ENCODE measurements around the gene SLC22A3. TPM values are rescaled to one million over a fixed set of nuclear protein-coding genes. Genes with fewer than 3 reads are reported as not detected.

The SLC22A3 gene
- total RNA-seq, 1 donor from 2014 or later: not detected

DNA sequence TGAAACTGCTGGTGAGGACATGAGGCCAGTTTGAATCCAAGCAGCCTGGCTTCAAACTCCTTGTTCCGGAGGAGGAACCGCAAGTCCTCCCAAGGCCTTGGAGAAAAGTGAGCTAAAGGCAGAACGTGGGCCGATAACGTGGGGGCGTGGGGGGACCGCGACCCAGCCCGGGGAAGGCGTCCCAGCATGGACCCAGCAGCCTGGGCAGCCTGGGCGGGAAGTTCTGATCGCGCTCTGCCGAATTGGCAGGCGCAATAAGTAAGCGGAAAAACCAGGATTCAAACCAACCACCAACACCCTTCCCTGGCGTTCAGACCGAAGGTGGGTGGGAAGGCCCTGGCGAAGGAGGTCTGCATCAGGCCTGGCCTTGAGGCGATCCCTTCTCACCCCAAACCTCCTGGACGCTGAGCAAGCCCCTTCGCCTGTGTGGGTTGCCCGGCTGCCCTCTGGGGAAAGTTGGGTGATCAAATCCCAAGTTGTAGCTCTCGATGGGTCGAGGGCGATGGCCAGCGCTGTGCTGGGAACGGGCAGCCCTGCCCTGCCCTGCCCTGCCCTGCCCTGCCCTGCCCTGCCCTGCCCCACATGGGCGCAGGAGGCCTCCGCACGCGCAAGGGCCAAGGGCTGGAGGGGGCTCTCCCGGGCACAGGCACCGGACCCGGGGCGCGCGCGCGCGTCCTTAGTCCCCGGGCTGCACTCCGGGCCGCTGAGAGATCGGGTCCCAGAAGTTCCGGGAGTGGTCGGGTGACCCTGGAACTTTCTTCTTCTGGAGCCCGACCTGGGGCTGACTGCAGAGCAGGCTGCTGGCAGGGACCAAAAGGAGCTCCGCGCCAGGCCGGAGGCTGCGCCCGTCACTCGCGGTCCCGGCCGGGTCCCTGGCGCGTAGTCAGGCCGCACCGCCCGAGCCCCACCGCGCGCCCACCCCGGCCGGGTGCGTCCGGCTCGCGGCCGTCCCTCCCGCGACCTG, 637 bp upstream of the SLC22A3 start:
- Mint-ChIP-seq H3K36me3 (ENCODE audit: low read depth) (no peaks in the 10 kb centered on the region), H3K27me3 (ENCODE audit: insufficient read depth) (peaks cover 55% of the 10 kb centered on the region), H3K4me3 (no peak overlapping the region), H3K27ac (no peak overlapping the region), H3K4me1 (ENCODE audit: low read depth) (no peaks in the 10 kb centered on the region), H3K9me3 (no peaks in the 10 kb centered on the region)
- no peak for DNase-seq (ENCODE audit: low spot score)
- intact Hi-C loops (cut with micrococcal nuclease): no loop called here

DNA sequence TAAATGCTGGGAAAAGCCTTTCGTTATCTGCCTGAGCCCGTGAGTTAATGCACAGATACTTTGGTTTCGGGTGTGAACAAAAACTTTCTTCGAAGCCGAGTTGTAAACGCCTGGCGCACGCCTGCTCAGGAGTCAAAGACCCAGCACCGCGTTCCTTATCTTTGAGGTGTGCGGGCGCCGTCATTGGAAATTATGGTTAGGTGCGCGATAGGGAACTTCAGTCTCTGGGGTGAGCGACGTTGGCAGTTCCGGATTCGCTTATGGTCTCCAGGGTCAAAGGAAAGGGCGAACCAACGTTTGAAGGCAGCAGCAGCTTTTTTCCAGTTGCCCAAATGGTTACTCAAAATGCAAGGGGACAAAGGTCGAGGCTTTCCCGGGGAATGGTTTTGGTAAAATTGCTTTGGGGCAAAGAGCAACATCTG, 853 bp downstream of the SLC22A3 start:
- intact Hi-C loops (cut with micrococcal nuclease): no loop called here
- DNase-seq (ENCODE audit: low spot score): no peak

DNA sequence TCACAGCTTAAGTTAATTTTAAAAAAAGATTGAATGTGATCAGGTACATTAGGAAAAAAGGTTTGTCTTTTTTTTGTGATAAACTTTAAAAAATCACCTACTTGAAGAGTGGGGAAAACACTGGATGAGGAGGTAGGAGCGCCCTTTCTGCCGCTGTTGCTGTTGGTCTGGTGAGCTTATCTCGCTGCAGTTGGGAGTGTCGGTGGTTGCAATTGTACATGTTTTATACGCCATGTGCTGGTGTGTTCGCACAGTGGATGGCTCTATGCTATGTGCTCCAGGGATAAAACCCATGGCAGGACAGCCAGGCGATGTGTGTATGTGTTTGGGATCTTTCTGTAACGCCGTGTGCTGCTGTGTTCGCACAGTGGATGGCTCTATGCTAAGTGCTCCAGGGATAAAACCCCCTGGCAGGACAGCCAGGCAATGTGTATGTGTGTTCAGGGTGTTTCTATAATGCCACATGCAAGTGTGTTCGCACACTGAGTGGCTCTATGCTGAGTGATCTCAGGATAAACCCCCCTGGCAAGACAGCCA, 1.7 kb downstream of the SLC22A3 start:
- no peak overlapping the region for H3K27ac Mint-ChIP-seq
- H3K9me3 Mint-ChIP-seq: no peaks in the 10 kb centered on the region
- DNase-seq (ENCODE audit: low spot score): no peak
- H3K36me3 Mint-ChIP-seq (ENCODE audit: low read depth): no peaks in the 10 kb centered on the region
- peaks cover 49% of the 10 kb centered on the region for H3K27me3 Mint-ChIP-seq (ENCODE audit: insufficient read depth)
- no peaks in the 10 kb centered on the region for H3K4me1 Mint-ChIP-seq (ENCODE audit: low read depth)
- no peak overlapping the region for H3K4me3 Mint-ChIP-seq
- intact Hi-C loops (cut with micrococcal nuclease): no loop called here

More for the DNA sequence above, 853 bp downstream of the SLC22A3 start:
- Mint-ChIP-seq H3K27me3 (ENCODE audit: insufficient read depth) (peaks cover 54% of the 10 kb centered on the region), H3K4me1 (ENCODE audit: low read depth) (no peaks in the 10 kb centered on the region), H3K9me3 (no peaks in the 10 kb centered on the region), H3K4me3 (no peak overlapping the region), H3K27ac (no peak overlapping the region), H3K36me3 (ENCODE audit: low read depth) (no peaks in the 10 kb centered on the region)

DNA sequence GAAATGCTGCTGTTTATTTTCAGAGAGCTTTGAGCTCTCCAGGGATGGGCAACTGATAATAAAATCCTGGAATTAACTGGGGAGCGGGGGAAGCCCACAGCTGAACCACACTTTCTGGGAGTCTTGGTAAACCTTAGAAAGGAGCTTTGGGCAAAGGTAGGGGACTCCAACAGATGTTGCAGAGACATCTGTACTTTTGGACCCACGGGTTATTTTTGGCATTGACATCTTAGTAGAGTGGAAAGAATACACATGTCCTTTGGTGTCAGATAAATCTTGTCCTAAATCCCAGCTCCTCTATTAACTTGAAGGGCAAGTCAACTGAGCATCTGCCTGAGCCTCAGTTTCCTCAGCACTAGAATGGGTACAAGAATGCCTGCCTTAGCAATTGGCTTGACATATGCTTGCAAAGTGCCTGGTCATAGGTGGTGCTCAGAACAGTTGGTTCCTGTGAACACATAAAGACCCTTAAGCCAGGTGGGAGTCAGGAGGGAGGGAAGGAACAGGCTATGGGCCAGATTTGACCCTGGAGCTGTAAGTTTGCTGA, 5.8 kb downstream of the SLC22A3 start:
- Mint-ChIP-seq H3K27ac (no peak overlapping the region), H3K27me3 (ENCODE audit: insufficient read depth) (peaks cover 38% of the 10 kb centered on the region), H3K9me3 (no peaks in the 10 kb centered on the region), H3K4me3 (no peak overlapping the region), H3K36me3 (ENCODE audit: low read depth) (no peaks in the 10 kb centered on the region), H3K4me1 (ENCODE audit: low read depth) (no peaks in the 10 kb centered on the region)
- no peak for DNase-seq (ENCODE audit: low spot score)
- intact Hi-C loops (cut with micrococcal nuclease): no loop called here

DNA sequence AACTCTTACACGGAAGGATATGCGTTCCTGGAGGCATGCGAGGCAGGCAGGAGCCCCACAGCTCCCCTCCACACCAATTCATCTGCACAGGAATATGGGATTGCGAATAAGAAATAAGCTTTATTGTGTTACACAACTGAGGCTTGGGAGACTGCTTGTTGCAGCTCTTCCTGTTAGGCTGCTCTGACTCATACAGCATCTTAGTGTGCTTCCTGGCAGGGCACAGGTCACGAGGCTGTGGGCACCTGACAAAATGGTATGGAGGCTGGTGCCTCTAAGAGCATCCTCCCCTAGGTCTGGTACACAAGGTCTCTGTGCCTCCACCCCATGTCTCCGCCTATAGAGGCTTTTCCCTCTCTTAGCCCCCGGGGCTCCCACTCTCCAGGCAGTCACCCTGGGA, 6.8 kb downstream of the SLC22A3 start:
- H3K4me3 Mint-ChIP-seq: no peak overlapping the region
- peaks cover 33% of the 10 kb centered on the region for H3K27me3 Mint-ChIP-seq (ENCODE audit: insufficient read depth)
- H3K4me1 Mint-ChIP-seq (ENCODE audit: low read depth): no peaks in the 10 kb centered on the region
- no peaks in the 10 kb centered on the region for H3K36me3 Mint-ChIP-seq (ENCODE audit: low read depth)
- H3K27ac Mint-ChIP-seq: no peak overlapping the region
- no peak for DNase-seq (ENCODE audit: low spot score)
- no peaks in the 10 kb centered on the region for H3K9me3 Mint-ChIP-seq
- intact Hi-C loops (cut with micrococcal nuclease): no loop called here

DNA sequence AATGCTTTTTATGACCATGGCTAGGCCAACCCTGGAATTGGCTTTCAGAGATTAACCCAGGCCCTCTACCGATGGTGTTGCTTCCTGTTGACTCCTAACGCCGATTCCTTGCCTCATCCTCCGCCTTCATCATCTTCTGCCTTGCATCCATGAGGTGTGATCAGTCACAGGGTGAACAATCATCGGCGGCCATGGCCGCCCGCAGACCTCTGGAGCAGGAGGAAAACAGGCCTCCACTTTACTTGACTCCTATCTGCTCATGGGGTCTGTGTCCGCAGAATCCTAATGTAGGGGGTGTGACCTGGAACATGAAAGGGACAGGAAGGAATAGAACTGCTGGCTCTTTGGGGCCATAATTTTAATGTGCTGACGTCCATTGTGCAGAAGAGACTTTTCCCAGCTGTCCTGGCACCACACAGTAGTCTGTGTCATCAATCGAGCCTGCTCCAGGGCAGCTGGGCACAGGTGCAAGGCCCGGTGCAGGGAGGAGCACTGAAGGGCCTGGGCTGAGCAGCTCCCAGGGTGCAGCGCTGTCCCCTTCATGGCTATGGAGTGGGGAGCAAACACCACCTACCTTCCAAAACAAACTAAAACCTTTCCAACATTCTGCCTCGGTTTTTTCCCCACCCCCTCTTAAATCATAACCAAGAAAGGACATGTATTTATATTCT, 8.0 kb downstream of the SLC22A3 start:
- no peaks in the 10 kb centered on the region for H3K9me3 Mint-ChIP-seq
- peaks cover 28% of the 10 kb centered on the region for H3K27me3 Mint-ChIP-seq (ENCODE audit: insufficient read depth)
- intact Hi-C loops (cut with micrococcal nuclease): no loop called here
- no peaks in the 10 kb centered on the region for H3K4me1 Mint-ChIP-seq (ENCODE audit: low read depth)
- H3K27ac Mint-ChIP-seq: no peak overlapping the region
- no peak overlapping the region for H3K4me3 Mint-ChIP-seq
- H3K36me3 Mint-ChIP-seq (ENCODE audit: low read depth): no peaks in the 10 kb centered on the region
- DNase-seq (ENCODE audit: low spot score): no peak

DNA sequence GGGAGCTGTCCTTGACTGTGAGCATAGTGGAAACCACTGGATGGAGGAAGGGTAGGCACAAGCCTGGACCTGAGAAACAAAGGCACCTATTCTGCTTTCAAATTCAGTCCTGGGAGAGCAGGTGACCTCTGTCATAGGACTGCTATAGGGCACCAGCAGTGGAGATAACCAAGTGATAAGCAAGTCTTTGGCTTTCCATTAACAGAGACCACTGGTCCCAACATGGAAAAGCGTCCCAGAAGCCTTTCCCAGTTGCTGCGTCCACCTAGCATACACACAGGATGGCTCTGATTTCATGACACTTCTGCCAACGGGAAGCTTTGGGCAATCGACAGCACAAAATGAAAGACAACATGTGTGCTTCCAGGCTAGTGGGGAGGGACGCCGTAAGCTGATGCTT, 8.9 kb downstream of the SLC22A3 start:
- intact Hi-C loops (cut with micrococcal nuclease): no loop called here
- no peaks in the 10 kb centered on the region for H3K9me3 Mint-ChIP-seq
- no peak overlapping the region for H3K4me3 Mint-ChIP-seq
- H3K27ac Mint-ChIP-seq: no peak overlapping the region
- no peaks in the 10 kb centered on the region for H3K4me1 Mint-ChIP-seq (ENCODE audit: low read depth)
- H3K27me3 Mint-ChIP-seq (ENCODE audit: insufficient read depth): peaks cover 25% of the 10 kb centered on the region
- H3K36me3 Mint-ChIP-seq (ENCODE audit: low read depth): no peaks in the 10 kb centered on the region
- no peak for DNase-seq (ENCODE audit: low spot score)

DNA sequence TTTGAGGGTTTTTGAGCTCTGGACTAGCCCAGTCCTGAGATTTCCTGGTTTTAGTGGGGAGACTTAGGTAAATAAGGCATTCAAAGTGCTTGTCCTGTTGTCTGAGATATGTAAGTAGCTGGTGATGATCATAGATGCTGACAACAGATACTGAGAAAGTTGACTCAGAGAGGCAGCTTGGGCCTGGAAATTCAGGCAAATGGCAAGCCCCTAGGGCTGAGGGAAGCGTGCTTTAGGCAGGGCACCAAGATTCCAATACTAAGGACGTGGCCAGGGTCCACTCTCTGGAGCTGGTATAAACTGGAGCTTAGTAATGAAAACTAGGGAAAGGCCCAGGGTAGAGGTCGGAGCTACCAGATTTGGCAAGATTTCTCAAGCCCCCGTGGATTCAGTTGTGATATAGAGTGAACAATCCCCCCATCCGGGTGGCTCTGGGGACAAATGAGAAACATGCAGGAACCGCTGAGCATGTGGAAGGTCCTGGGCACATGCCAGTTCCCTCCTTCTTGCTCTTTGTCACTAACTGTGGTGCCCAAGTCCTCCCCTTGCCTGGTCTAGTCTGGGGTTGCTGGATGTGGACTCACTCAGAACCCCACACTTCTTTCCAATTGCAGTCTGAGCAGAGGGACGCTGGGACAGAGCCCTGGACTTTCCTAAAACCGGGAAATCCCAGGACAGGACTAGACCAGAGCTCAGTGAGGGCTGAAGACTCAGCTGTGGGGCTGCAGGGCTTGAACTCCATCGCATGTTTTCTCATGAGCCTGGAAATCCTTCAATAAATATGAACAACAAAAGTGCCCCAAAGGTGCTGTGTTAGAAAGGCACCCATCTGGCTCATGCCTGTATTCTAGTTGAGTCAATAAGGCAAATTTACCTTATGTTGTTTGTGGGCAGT, 10.3 kb downstream of the SLC22A3 start:
- Mint-ChIP-seq H3K27ac (no peak overlapping the region), H3K9me3 (no peaks in the 10 kb centered on the region), H3K4me1 (ENCODE audit: low read depth) (no peaks in the 10 kb centered on the region), H3K36me3 (ENCODE audit: low read depth) (no peaks in the 10 kb centered on the region), H3K27me3 (ENCODE audit: insufficient read depth) (peaks cover 28% of the 10 kb centered on the region), H3K4me3 (no peak overlapping the region)
- DNase-seq (ENCODE audit: low spot score): no peak
- intact Hi-C loops (cut with micrococcal nuclease): no loop called here

DNA sequence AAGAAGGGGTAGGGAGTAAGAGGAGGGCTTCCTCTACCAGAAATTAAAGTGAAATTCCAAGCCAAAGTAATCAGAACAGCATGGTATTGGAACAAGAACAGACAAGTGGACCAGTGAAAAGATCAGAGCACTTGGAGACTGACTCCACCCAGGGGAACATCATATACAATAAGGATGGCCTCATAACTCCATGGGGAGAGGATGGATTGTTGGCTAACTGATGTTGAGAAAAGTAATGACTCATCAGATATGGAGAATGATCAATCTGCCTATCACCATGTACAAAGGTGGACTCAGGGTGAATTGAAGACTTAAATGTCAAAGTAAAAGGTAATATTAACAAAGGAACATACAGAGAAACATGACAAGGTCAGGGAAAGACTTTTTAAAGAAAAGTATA, 12.8 kb downstream of the SLC22A3 start:
- H3K4me3 Mint-ChIP-seq: no peak overlapping the region
- H3K27me3 Mint-ChIP-seq (ENCODE audit: insufficient read depth): peaks cover 29% of the 10 kb centered on the region
- no peaks in the 10 kb centered on the region for H3K4me1 Mint-ChIP-seq (ENCODE audit: low read depth)
- no peaks in the 10 kb centered on the region for H3K9me3 Mint-ChIP-seq
- H3K36me3 Mint-ChIP-seq (ENCODE audit: low read depth): no peaks in the 10 kb centered on the region
- no peak for DNase-seq (ENCODE audit: low spot score)
- no peak overlapping the region for H3K27ac Mint-ChIP-seq
- intact Hi-C loops (cut with micrococcal nuclease): no loop called here

DNA sequence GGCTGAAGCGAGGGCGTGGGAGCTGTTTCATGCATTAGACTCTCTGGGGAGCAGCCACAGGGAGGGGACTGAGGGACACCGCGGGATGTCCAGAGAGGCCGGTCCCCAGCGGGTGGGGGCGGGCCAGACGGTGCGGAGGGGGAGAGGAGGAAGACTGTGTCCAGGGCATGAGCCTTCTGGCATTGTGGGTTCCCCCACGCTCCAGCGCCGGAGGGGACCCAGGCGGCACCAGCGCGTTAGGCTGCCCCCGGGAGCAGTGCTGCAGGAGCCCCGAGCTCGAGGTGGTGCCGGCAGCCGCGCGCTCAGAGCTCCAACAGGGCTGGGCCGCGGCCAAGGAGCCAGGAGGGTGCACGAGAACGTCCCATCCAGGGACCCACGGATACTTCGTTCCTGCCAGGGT, 14.4 kb downstream of the SLC22A3 start:
- no peak overlapping the region for H3K27ac Mint-ChIP-seq
- no peaks in the 10 kb centered on the region for H3K9me3 Mint-ChIP-seq
- intact Hi-C loops (cut with micrococcal nuclease): no loop called here
- H3K4me3 Mint-ChIP-seq: no peak overlapping the region
- H3K27me3 Mint-ChIP-seq (ENCODE audit: insufficient read depth): peaks cover 26% of the 10 kb centered on the region
- no peaks in the 10 kb centered on the region for H3K4me1 Mint-ChIP-seq (ENCODE audit: low read depth)
- no peak for DNase-seq (ENCODE audit: low spot score)
- no peaks in the 10 kb centered on the region for H3K36me3 Mint-ChIP-seq (ENCODE audit: low read depth)

DNA sequence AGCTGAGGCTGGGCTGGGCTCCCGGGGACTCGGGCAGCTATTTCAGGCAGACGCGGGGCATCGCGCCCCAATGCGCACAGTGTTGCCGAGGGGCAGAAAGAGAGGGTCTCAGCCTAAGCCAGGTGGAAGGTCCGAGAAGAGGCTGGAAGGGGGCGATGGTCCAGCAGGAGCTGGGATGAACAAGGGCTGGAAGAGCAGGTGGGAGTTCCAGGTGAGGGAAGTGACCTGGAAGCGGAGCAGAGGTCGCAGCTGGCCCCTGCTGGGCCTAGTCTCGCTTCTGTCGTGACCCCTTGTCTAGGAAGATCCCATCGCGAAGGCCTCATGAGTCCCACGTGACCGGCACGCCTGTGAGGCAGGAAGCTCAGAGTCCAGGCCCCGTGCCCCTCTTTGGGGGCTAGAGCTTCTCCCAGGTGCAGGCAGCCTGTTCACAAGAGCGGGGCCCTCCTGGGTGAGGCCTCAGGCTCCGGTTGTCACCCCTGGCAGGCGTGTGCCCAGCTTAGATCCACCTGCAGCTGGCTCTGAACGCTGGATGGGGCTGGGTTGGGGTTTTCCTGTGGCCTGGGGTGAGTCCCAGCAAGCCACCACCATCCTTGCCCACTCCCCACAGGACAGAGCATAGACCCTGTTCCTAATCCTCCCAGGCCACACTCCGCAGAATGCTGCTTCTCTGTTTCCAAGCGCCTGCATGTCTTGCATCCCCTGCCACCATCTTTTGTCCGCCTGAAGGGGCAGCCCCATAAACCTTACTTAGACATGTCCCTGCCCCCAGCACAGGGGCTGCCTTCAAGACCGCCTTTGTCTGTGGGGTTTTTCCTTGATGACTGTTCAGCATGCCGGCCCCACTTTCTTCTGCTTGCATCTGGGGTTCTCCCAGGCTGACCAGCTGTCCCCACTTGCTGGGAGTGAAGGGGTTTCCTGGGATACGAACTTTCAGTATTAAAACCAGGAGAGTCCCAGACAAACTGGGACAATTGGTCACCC, 15.1 kb downstream of the SLC22A3 start:
- H3K4me3 Mint-ChIP-seq: no peak overlapping the region
- H3K36me3 Mint-ChIP-seq (ENCODE audit: low read depth): no peaks in the 10 kb centered on the region
- H3K4me1 Mint-ChIP-seq (ENCODE audit: low read depth): no peaks in the 10 kb centered on the region
- intact Hi-C loops (cut with micrococcal nuclease): no loop called here
- H3K27me3 Mint-ChIP-seq (ENCODE audit: insufficient read depth): peaks cover 20% of the 10 kb centered on the region
- H3K9me3 Mint-ChIP-seq: no peaks in the 10 kb centered on the region
- H3K27ac Mint-ChIP-seq: no peak overlapping the region
- no peak for DNase-seq (ENCODE audit: low spot score)
